Lower leg skin (tissue), 3 donors: ENCODE results near the gene RANBP9.

Experiments used
- CTCF ChIP-seq, 3 donors: fragments of 450-650 bp; IDR thresholded peaks; one replicate each; pipeline ENCODE4 v1.5.1; 2016; ENCODE audit warnings: antibody characterized with exemption in 3 of 3, mild to moderate bottlenecking in 3 of 3, moderate library complexity in 2 of 3
- POLR2A ChIP-seq, 2 donors: fragments of 450-650 bp; IDR thresholded peaks; one replicate each; pipeline ENCODE4 v1.6.1; 2016 to 2017; ENCODE audit warnings: antibody characterized with exemption in 2 of 2, mild to moderate bottlenecking in 1 of 2, moderate library complexity in 1 of 2

- TF ChIP-seq CTCF (IDR thresholded peaks at IDR 0.05), result no peak
- TF ChIP-seq POLR2A (IDR thresholded peaks at IDR 0.05), result no peak
These were observed 40.0 kb downstream of the RANBP9 start for GRCh38 chr6:13671548-13672127.
